GM12801 (cell line): ENCODE data around the gene TIMP3.

ENCODE experiments used
- TF ChIP-seq, protein P1 (sequence below): IDR thresholded peaks from one replicate; pipeline ENCODE4 v1.5.1; 2011; ENCODE audit warnings: control low read depth; ENCODE audit not compliant: insufficient read length; ENCODE audit errors: extremely low read depth

The TIMP3 gene

GRCh38 chr22:32776802-32777201 lies 24.7 kb upstream of the TIMP3 start:
- TF ChIP-seq, protein P1, sequence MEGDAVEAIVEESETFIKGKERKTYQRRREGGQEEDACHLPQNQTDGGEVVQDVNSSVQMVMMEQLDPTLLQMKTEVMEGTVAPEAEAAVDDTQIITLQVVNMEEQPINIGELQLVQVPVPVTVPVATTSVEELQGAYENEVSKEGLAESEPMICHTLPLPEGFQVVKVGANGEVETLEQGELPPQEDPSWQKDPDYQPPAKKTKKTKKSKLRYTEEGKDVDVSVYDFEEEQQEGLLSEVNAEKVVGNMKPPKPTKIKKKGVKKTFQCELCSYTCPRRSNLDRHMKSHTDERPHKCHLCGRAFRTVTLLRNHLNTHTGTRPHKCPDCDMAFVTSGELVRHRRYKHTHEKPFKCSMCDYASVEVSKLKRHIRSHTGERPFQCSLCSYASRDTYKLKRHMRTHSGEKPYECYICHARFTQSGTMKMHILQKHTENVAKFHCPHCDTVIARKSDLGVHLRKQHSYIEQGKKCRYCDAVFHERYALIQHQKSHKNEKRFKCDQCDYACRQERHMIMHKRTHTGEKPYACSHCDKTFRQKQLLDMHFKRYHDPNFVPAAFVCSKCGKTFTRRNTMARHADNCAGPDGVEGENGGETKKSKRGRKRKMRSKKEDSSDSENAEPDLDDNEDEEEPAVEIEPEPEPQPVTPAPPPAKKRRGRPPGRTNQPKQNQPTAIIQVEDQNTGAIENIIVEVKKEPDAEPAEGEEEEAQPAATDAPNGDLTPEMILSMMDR = no peak

DNA sequence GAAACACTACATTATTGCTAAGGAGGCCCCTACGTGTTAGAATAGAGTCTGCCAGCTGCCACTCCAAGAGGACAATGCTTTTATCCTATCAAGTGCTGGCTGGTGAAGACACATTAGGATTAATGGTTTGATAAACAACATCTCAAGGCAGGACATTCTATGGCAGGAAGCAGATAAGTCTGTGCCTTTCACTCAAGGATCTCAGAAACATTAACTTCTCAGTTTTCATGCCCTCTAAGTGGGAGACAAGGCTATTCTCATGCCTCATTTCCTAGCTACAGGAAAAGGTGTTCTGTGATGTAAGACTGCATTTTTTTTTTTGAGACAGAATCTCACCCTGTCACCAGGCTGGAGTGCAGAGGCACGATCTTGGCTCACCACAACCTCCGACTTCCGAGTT lies 23.5 kb upstream of the TIMP3 start:
- TF ChIP-seq, protein P1 = no peak

GRCh38 chr22:32780726-32781310 lies 20.7 kb upstream of the TIMP3 start:
- TF ChIP-seq, protein P1 = no peak

- TF ChIP-seq, protein P1 = no peak
Observed at GRCh38 chr22:32781695-32782094, 19.8 kb upstream of the TIMP3 start.

GRCh38 chr22:32785321-32786026 lies 16.0 kb upstream of the TIMP3 start:
- TF ChIP-seq, protein P1 = no peak

DNA sequence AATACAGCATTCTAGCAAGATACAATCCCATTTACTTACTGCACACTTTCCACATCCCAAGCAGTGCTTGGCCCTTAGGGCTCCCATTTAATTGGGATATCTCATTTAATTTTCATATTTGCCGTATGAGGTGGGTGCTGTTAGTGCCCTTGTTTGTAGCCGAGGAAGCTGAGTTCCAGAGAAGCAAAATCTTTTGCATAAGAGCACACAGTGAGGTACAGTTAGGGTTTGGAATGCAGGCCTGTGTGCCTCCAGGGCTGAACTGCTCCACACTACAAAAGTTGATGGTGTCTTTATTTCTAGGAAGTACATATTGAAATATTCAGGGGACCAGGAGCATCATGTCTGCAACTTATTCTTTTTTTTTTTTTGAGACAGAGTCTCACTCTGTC lies 15.5 kb upstream of the TIMP3 start:
- TF ChIP-seq, protein P1 = no peak

DNA sequence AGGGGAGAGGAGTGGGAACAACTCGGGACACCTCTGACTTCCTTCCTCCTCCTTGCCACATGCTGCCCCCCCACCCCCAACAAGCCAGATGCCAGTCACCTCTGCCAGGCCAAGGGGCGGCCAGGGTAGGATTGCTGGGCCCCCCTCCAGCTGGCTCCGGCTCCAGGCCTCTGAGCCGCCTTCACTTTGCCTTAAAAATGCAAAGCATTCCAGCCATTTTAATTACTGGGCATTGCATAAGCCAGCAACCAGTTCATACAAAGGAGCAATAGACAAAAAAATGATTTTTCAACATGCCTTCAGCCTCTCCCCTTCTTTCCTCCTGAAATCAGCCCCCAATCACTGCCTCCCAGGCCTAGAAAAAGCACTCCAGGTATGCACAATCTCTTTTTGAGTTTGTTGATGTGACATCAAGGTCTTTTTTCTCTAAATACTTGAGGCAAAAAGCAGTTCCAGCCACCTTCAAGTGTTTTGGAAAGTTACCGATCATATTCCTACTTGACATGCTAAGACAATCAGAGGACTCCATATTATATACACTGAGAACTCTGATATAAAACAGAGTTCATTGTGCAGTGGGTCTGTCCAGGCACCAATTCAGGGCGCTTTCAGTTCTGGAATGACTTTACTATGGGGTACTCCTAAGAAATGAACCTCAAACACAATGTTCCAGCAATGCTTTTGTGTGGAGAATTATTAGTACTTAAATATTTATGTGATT lies 12.4 kb upstream of the TIMP3 start:
- TF ChIP-seq, protein P1 = no peak
